Mucosa of rectum (tissue), 2 donors: ENCODE data around the gene PPP2R5C.

Experiments
- H3K27ac ChIP-seq, 2 donors: one replicate each; pipeline ENCODE4 v1.7.0; 2013; ENCODE audit warnings: inconsistent platforms in 2 of 2, low read depth in 2 of 2, low read length in 2 of 2
- H3K27me3 ChIP-seq, 2 donors: one replicate each; pipeline ENCODE4 v1.7.0; 2013; ENCODE audit warnings: low read length in 2 of 2; ENCODE audit not compliant: control insufficient read depth in 2 of 2, insufficient read depth in 2 of 2
- H3K36me3 ChIP-seq, 2 donors: one replicate each; pipeline ENCODE4 v1.7.0; 2013; ENCODE audit warnings: low read length in 2 of 2; ENCODE audit not compliant: control insufficient read depth in 2 of 2, insufficient read depth in 2 of 2
- H3K4me1 ChIP-seq, 2 donors: one replicate each; pipeline ENCODE4 v1.7.0; 2013; ENCODE audit warnings: low read length in 2 of 2, mild to moderate bottlenecking in 1 of 2; ENCODE audit not compliant: control insufficient read depth in 2 of 2, insufficient read depth in 2 of 2
- H3K4me3 ChIP-seq, 2 donors: one replicate each; pipeline ENCODE4 v1.7.0; 2013; ENCODE audit warnings: low read length in 2 of 2
- H3K9ac ChIP-seq, 2 donors: one replicate each; pipeline ENCODE4 v1.7.0; 2013; ENCODE audit warnings: low read length in 2 of 2, low read depth in 1 of 2, mild to moderate bottlenecking in 1 of 2
- H3K9me3 ChIP-seq, 2 donors: one replicate each; pipeline ENCODE4 v1.7.0; 2013; ENCODE audit warnings: low read length in 2 of 2; ENCODE audit not compliant: control insufficient read depth in 2 of 2
- donor health status: healthy.
- donor health status: Normal muscosa, but diverticular disease.

The PPP2R5C gene

DNA sequence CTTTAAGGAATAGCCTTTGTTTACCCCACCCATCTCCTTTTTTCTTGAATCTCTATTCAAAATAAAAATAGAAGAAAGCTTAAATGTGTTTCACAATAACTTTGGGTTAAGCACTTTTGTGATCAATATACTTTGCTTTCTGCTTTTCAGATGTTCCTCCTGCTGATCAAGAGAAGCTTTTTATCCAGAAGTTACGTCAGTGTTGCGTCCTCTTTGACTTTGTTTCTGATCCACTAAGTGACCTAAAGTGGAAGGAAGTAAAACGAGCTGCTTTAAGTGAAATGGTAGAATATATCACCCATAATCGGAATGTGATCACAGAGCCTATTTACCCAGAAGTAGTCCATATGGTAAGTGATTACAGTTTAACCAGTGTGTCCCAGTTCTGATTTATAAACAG lies 95.0 kb downstream of the PPP2R5C start:
- Histone ChIP-seq H3K4me3 (no peak overlapping the region), H3K4me1 (peaks cover 5 to 10% of the 10 kb centered on the region in 2 donors), H3K9me3 (no peaks in the 10 kb centered on the region), H3K36me3 (peaks cover 8 to 9% of the 10 kb centered on the region in 2 donors), H3K27ac (no peak overlapping the region), H3K27me3 (no peaks in the 10 kb centered on the region), H3K9ac (no peak overlapping the region)

DNA sequence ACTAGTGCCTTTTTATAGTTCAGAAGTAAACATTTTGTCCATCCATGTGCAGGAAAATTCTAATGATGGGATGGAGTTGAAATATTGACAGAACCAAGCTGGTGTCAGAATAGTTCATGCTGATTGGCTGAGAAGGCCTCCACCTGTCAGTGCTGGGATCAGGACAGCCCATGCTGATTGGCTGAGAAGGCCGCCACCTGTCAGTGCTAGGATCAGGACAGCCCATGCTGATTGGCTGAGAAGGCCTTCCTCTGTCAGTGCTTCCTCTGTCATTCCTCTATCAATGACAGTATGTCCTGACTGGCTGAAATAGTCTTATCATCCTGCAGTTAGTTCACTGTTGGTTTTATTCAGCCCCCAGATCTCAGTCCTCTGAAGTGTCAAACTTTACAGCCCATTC lies 95.7 kb downstream of the PPP2R5C start:
- no peak overlapping the region for H3K9ac ChIP-seq
- H3K27ac ChIP-seq = no peak overlapping the region
- no peak overlapping the region for H3K4me3 ChIP-seq
- H3K36me3 ChIP-seq = peaks cover 8 to 9% of the 10 kb centered on the region in 2 donors
- H3K27me3 ChIP-seq = no peaks in the 10 kb centered on the region
- H3K4me1 ChIP-seq = peaks cover 5 to 10% of the 10 kb centered on the region in 2 donors
- no peaks in the 10 kb centered on the region for H3K9me3 ChIP-seq

DNA sequence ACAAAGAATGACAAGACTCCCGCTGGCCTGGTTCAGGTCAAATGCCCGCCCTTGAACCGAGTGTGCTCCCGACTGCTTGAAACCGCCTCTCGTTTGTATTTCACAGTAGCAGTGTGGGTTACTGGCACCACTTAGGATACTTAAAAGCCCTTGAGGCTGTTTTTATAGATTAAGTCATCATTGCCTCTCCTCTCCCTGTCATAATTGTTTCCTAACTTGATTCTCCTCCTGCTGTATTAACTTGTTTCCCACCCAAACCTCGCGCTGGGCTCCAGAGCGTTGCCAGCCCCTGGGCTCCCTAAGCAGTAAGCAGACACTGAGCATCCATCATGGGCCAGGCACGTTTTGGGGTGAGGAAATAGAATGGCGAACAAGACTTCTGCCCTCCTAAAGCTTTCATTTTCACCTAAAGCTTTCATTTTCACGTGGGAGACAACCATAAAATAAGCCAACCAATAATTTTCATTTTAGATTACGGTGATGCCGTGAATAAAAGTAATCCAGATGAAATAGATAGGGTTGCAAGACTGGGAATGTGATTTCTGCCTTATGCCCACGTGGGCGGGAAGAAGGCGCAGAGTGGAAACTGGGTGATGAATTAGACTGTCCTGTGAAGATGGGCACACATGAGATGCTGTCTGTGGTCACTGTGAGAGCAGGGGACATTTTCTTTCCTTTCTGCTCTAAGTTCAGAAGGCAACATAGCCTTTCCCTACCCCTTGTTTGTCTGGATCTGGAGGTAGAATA lies 97.5 kb downstream of the PPP2R5C start:
- no peaks in the 10 kb centered on the region for H3K9me3 ChIP-seq
- H3K27me3 ChIP-seq = no peaks in the 10 kb centered on the region
- H3K4me3 ChIP-seq = no peak overlapping the region
- peaks cover 8 to 9% of the 10 kb centered on the region in 2 donors for H3K36me3 ChIP-seq
- peaks cover 4 to 10% of the 10 kb centered on the region in 2 donors for H3K4me1 ChIP-seq
- H3K27ac ChIP-seq = no peak overlapping the region
- no peak overlapping the region for H3K9ac ChIP-seq

DNA sequence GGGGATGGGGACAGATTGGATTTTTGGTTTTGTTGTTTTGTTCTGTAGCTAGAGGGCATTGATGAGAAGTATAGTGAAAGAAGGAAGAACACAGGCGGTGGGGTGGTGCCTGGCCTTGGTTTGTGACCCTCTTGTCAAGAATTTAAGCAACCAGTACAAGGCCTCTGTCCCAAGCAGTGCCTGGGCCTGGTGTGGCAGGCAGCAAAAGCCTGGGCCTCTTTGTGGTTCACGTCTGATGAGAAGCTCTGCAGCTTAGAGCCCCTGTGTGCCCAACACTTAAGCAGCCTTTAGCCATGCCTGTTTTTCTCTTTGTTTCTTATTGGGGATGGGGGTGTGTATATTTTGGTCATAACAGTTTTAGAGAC lies 98.0 kb downstream of the PPP2R5C start:
- Histone ChIP-seq H3K27me3 (no peaks in the 10 kb centered on the region), H3K9me3 (no peaks in the 10 kb centered on the region), H3K4me1 (peaks cover 0 to 5% of the 10 kb centered on the region in 2 donors), H3K9ac (no peak overlapping the region), H3K36me3 (peaks cover 8 to 9% of the 10 kb centered on the region in 2 donors), H3K27ac (no peak overlapping the region), H3K4me3 (no peak overlapping the region)

DNA sequence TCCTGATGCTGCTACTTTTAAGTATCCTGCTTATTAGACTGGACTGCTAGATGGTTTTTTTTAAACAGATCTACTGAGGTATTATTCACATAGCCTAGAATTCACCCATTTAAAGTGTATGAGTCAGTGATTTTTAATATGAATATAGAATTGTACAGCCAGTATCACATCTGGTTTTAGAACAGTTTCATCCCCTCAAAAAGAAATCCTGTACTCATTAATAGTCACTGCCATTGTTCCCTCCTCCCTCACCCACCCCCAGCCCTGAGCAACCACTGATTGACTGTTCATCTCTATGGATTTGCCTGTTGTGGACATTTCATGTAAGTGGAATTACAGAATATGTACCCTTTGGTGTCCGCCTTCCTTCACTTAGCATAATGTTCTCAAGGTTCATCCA lies 98.4 kb downstream of the PPP2R5C start:
- H3K27me3 ChIP-seq = no peaks in the 10 kb centered on the region
- H3K9ac ChIP-seq = no peak overlapping the region
- no peak overlapping the region for H3K4me3 ChIP-seq
- H3K9me3 ChIP-seq = no peaks in the 10 kb centered on the region
- peaks cover 0 to 5% of the 10 kb centered on the region in 2 donors for H3K4me1 ChIP-seq
- peaks cover 8 to 9% of the 10 kb centered on the region in 2 donors for H3K36me3 ChIP-seq
- H3K27ac ChIP-seq = no peak overlapping the region

- H3K27ac ChIP-seq = no peak overlapping the region
These were observed 100.0 kb downstream of the PPP2R5C start for GRCh38 chr14:101861464-101861863.

GRCh38 chr14:101862177-101862576 lies 100.7 kb downstream of the PPP2R5C start:
- no peak overlapping the region for H3K4me3 ChIP-seq
- H3K27me3 ChIP-seq = no peaks in the 10 kb centered on the region
- H3K27ac ChIP-seq = no peak overlapping the region
- H3K9me3 ChIP-seq = no peaks in the 10 kb centered on the region
- no peaks in the 10 kb centered on the region for H3K4me1 ChIP-seq
- peaks cover 6 to 8% of the 10 kb centered on the region in 2 donors for H3K36me3 ChIP-seq
- no peak overlapping the region for H3K9ac ChIP-seq

More at GRCh38 chr14:101861464-101861863, 100.0 kb downstream of the PPP2R5C start:
- Histone ChIP-seq H3K9ac (no peak overlapping the region), H3K36me3 (peaks cover 8 to 9% of the 10 kb centered on the region in 2 donors), H3K4me3 (no peak overlapping the region), H3K27me3 (no peaks in the 10 kb centered on the region), H3K4me1 (no peaks in the 10 kb centered on the region), H3K9me3 (no peaks in the 10 kb centered on the region)

DNA sequence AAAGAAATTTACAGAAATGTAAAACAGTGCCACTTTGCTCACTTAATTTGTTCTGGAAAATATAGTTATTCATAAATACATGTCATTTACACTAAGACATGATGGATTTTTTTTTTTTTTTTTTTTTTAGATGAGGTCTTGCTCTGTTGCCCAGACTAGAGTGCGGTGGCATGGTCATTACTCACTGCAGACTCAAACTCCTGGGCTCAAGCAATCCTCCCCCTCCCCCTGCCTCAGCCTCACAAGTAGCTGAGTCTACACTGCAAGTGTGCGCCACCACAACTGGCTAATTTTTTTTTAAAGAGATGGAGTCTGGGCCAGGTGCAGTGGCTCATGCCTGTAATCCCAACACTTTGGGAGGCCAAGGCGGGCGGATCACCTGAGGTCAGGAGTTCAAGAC lies 101.2 kb downstream of the PPP2R5C start:
- Histone ChIP-seq H3K36me3 (peaks cover 4% of the 10 kb centered on the region in 2 donors), H3K27ac (no peak overlapping the region)

GRCh38 chr14:101865288-101865687 lies 103.8 kb downstream of the PPP2R5C start:
- H3K27me3 ChIP-seq = no peaks in the 10 kb centered on the region
- H3K4me1 ChIP-seq = no peaks in the 10 kb centered on the region
- H3K9ac ChIP-seq = no peak overlapping the region
- peaks cover under 1% of the 10 kb centered on the region in 2 donors for H3K36me3 ChIP-seq
- H3K9me3 ChIP-seq = no peaks in the 10 kb centered on the region
- H3K4me3 ChIP-seq = no peak overlapping the region
- H3K27ac ChIP-seq = no peak overlapping the region

More for the DNA sequence above, 101.2 kb downstream of the PPP2R5C start:
- Histone ChIP-seq H3K4me1 (no peaks in the 10 kb centered on the region), H3K27me3 (no peaks in the 10 kb centered on the region), H3K4me3 (no peak overlapping the region), H3K9ac (no peak overlapping the region), H3K9me3 (no peaks in the 10 kb centered on the region)

GRCh38 chr14:101867854-101868253 lies 106.3 kb downstream of the PPP2R5C start:
- Histone ChIP-seq H3K4me1 (no peaks in the 10 kb centered on the region), H3K4me3 (no peak overlapping the region), H3K27me3 (no peaks in the 10 kb centered on the region), H3K36me3 (no peaks in the 10 kb centered on the region), H3K9ac (no peak overlapping the region), H3K9me3 (no peaks in the 10 kb centered on the region), H3K27ac (no peak overlapping the region)
